GM21737 (cell line): Measurements from ENCODE around the gene JMY.
A peak's percentile ranks its signal among the peaks of the same experiment; 100 is the strongest.

ENCODE experiments used
- ATAC-seq: cut with Tn5 transposase; IDR thresholded peaks from one replicate; pipeline ENCODE4 v1.9.1; 2021; ENCODE audit warnings: mild to moderate bottlenecking, moderate library complexity; ENCODE audit not compliant: unreplicated experiment

JMY gene

GRCh38 chr5:79235634-79236361 lies at the start of gene JMY:
TSS of gene JMY (plus strand) at chr5:79236131. CDS start at chr5:79236651, 520 bp downstream.
- ATAC-seq: peak; percentile 74

GRCh38 chr5:79186455-79186854 lies 49.5 kb upstream of the JMY start:
- ATAC-seq: no peak

- no peak for ATAC-seq
Observed at GRCh38 chr5:79189439-79190234, 46.3 kb upstream of the JMY start.

GRCh38 chr5:79190235-79190529 lies 45.7 kb upstream of the JMY start:
- ATAC-seq: no peak

- ATAC-seq: no peak
Observed at GRCh38 chr5:79191457-79191856, 44.5 kb upstream of the JMY start.

GRCh38 chr5:79193643-79194042 lies 42.3 kb upstream of the JMY start:
- ATAC-seq: no peak

- ATAC-seq: no peak
Observed at GRCh38 chr5:79200573-79201183, 35.3 kb upstream of the JMY start.

GRCh38 chr5:79201206-79201605 lies 34.7 kb upstream of the JMY start:
- no peak for ATAC-seq

- no peak for ATAC-seq
Observed at GRCh38 chr5:79202076-79202475, 33.9 kb upstream of the JMY start.

- no peak for ATAC-seq
Observed at GRCh38 chr5:79205965-79206364, 30.0 kb upstream of the JMY start.

- no peak for ATAC-seq
Observed at GRCh38 chr5:79206541-79206940, 29.4 kb upstream of the JMY start.

GRCh38 chr5:79209505-79209904 lies 26.4 kb upstream of the JMY start:
- ATAC-seq: no peak

GRCh38 chr5:79224286-79224984 lies 11.5 kb upstream of the JMY start:
- ATAC-seq: no peak

GRCh38 chr5:79225026-79225425 lies 10.9 kb upstream of the JMY start:
- no peak for ATAC-seq

- ATAC-seq: no peak
Observed at GRCh38 chr5:79225441-79225840, 10.5 kb upstream of the JMY start.

- ATAC-seq: no peak
Observed at GRCh38 chr5:79227484-79228025, 8.4 kb upstream of the JMY start.

GRCh38 chr5:79229357-79230174 lies 6.4 kb upstream of the JMY start:
- ATAC-seq: peak; percentile 68

- no peak for ATAC-seq
Observed at GRCh38 chr5:79235261-79235633, 684 bp upstream of the JMY start.

GRCh38 chr5:79236362-79236969 lies 535 bp downstream of the JMY start:
- peak; percentile 23 for ATAC-seq
